Measurements from ENCODE around the gene PTX4. TPM values are rescaled to one million over a fixed set of nuclear protein-coding genes. Genes with fewer than 3 reads are reported as not detected.

PTX4 gene
- total RNA-seq, 1 experiment from 2014 or later: not detected

DNA sequence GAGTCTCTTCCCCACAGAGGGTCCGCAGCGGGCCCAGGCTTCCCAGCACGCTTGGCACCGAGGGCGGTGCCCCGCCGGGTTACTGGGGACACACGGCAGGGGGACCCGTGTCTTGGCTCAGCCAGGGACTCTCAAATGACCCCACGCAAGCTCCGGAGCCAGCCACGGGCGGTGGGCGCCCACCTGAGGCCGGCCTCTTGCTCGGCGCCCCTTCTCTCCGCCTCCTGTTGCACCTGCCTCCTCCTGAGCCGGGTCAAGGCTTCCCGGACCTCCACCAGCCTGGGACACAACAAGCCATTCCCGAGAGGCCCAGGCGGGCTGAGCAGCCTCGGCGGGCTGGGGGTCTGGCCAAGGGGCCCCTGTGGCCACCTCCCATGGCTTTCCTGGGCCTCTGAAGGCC is 46.0 kb downstream of the PTX4 start:
- Histone ChIP-seq H3K4me2 (ENCODE audit: insufficient read depth, insufficient read length, low read length) (no peak overlapping the region), H3K23ac (ENCODE audit: insufficient read length, low read depth, low read length) (no peak overlapping the region), H4K20me1 (ENCODE audit: control insufficient read depth, insufficient read depth, insufficient read length) (peaks cover 2% of the 10 kb centered on the region), H3K27me3 (ENCODE audit: insufficient read depth, low read length) (no peaks in the 10 kb centered on the region), H3K9me3 (ENCODE audit: control insufficient read depth, low read depth, low read length) (no peaks in the 10 kb centered on the region), H3K23me2 (ENCODE audit: insufficient read length, low read depth, low read length, poor library complexity, severe bottlenecking) (no peaks in the 10 kb centered on the region), H3K4me1 (ENCODE audit: insufficient read depth, low read length) (no peaks in the 10 kb centered on the region), H2AK5ac (ENCODE audit: insufficient read length, low read length) (no peak overlapping the region), H3K27ac (ENCODE audit: insufficient read length, low read depth, low read length) (no peak overlapping the region), H3K9ac (ENCODE audit: extremely low read depth, insufficient read length, low read length) (no peak overlapping the region), H3K14ac (ENCODE audit: insufficient read depth, low read length) (no peak overlapping the region), H3K56ac (ENCODE audit: insufficient read length, low read depth, low read length) (no peak overlapping the region), H4K91ac (ENCODE audit: insufficient read length, low read depth, low read length) (peak overlapping the region; percentile 51), H2BK120ac (ENCODE audit: low read depth, low read length, poor library complexity, severe bottlenecking) (no peak overlapping the region), H2BK15ac (ENCODE audit: low read depth, low read length) (no peak overlapping the region), H2AFZ (ENCODE audit: low read length) (no peak overlapping the region), H4K8ac (replicated peaks; ENCODE audit: insufficient read length, low read depth, low read length) (no peak overlapping the region), H4K5ac (ENCODE audit: insufficient read length, low read depth, low read length) (no peak overlapping the region), H3K4ac (ENCODE audit: low read depth, low read length) (no peak overlapping the region), H3T11ph (ENCODE audit: low read length) (no peak overlapping the region), H3K79me1 (ENCODE audit: insufficient read depth, low read depth, low read length, poor library complexity, severe bottlenecking) (no peaks in the 10 kb centered on the region), H2BK12ac (ENCODE audit: insufficient read length, low read depth, low read length) (no peak overlapping the region), H2BK5ac (ENCODE audit: insufficient read length, low read length) (no peak overlapping the region), H3K18ac (ENCODE audit: insufficient read length, low read depth, low read length) (no peak overlapping the region), H2BK20ac (ENCODE audit: low read depth, low read length, poor library complexity, severe bottlenecking) (no peak overlapping the region), H3K79me2 (ENCODE audit: insufficient read depth, low read length) (no peaks in the 10 kb centered on the region)
- Mint-ChIP-seq H3K27me3 (ENCODE audit: low read depth) (no peaks in the 10 kb centered on the region), H3K4me3 (no peak overlapping the region), H3K4me1 (no peaks in the 10 kb centered on the region), H3K36me3 (ENCODE audit: insufficient read depth in 1 of 3, low read depth in 3 of 3) (no peaks in the 10 kb centered on the region), H3K27ac (no peak overlapping the region), H3K9me3 (no peaks in the 10 kb centered on the region)
- WGBS (ENCODE audit: extremely low coverage, insufficient read length, low lambda C conversion rate): no CpG with 5 or more reads among the region's 24 CpGs
- DNase-seq: no peak
- TF ChIP-seq, protein P1, sequence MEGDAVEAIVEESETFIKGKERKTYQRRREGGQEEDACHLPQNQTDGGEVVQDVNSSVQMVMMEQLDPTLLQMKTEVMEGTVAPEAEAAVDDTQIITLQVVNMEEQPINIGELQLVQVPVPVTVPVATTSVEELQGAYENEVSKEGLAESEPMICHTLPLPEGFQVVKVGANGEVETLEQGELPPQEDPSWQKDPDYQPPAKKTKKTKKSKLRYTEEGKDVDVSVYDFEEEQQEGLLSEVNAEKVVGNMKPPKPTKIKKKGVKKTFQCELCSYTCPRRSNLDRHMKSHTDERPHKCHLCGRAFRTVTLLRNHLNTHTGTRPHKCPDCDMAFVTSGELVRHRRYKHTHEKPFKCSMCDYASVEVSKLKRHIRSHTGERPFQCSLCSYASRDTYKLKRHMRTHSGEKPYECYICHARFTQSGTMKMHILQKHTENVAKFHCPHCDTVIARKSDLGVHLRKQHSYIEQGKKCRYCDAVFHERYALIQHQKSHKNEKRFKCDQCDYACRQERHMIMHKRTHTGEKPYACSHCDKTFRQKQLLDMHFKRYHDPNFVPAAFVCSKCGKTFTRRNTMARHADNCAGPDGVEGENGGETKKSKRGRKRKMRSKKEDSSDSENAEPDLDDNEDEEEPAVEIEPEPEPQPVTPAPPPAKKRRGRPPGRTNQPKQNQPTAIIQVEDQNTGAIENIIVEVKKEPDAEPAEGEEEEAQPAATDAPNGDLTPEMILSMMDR (conservative IDR thresholded peaks at IDR 0.05): no peak

Measured in H9 (cell line).